GM18858 (cell line): ENCODE data around the gene FGFBP1.

Experiments used
- ATAC-seq: cut with Tn5 transposase; IDR thresholded peaks from one replicate; pipeline ENCODE4 v1.9.1; 2021; ENCODE audit not compliant: unreplicated experiment

FGFBP1 gene

GRCh38 chr4:15913631-15913970 lies 24.9 kb downstream of the FGFBP1 start:
- ATAC-seq = no peak

- no peak for ATAC-seq
Measured at GRCh38 chr4:15912961-15913630, 25.4 kb downstream of the FGFBP1 start.

GRCh38 chr4:15912236-15912635 lies 26.3 kb downstream of the FGFBP1 start:
- no peak for ATAC-seq

GRCh38 chr4:15910155-15910940 lies 28.2 kb downstream of the FGFBP1 start:
- ATAC-seq = no peak

GRCh38 chr4:15907430-15907829 lies 31.1 kb downstream of the FGFBP1 start:
- ATAC-seq = no peak

GRCh38 chr4:15906020-15906443 lies 32.5 kb downstream of the FGFBP1 start:
- peak; percentile 58 for ATAC-seq

- no peak for ATAC-seq
Measured at GRCh38 chr4:15902746-15903145, 35.8 kb downstream of the FGFBP1 start.

GRCh38 chr4:15901998-15902397 lies 36.5 kb downstream of the FGFBP1 start:
- ATAC-seq = no peak

GRCh38 chr4:15901007-15901406 lies 37.5 kb downstream of the FGFBP1 start:
- ATAC-seq = no peak

- no peak for ATAC-seq
Measured at GRCh38 chr4:15899511-15899910, 39.0 kb downstream of the FGFBP1 start.

- no peak for ATAC-seq
Measured at GRCh38 chr4:15898902-15899301, 39.6 kb downstream of the FGFBP1 start.

- ATAC-seq = no peak
Measured at GRCh38 chr4:15897577-15897976, 41.0 kb downstream of the FGFBP1 start.

GRCh38 chr4:15894921-15895916 lies 43.3 kb downstream of the FGFBP1 start:
- ATAC-seq = no peak

- no peak for ATAC-seq
Measured at GRCh38 chr4:15894393-15894792, 44.1 kb downstream of the FGFBP1 start.

GRCh38 chr4:15893962-15894361 lies 44.6 kb downstream of the FGFBP1 start:
- no peak for ATAC-seq

- ATAC-seq = peak; percentile 50
Measured at GRCh38 chr4:15891312-15891711, 47.2 kb downstream of the FGFBP1 start.

GRCh38 chr4:15890246-15890829 lies 48.2 kb downstream of the FGFBP1 start:
- ATAC-seq = no peak

- no peak for ATAC-seq
Measured at GRCh38 chr4:15888515-15888914, 50.0 kb downstream of the FGFBP1 start.
